Mesenchymal stem cell (in vitro differentiated cells and primary cell): ENCODE data around the gene PPARA.

Experiments used
- DNase-seq: peaks from one replicate; pipeline ENCODE4 v3.0.0-alpha.2; 2013
- H2AFZ ChIP-seq: one replicate; pipeline ENCODE4 v1.6.1; 2013; ENCODE audit warnings: low read depth, mild to moderate bottlenecking, control low read depth, inconsistent platforms, low read length, moderate library complexity
- H2AK5ac ChIP-seq: 2 replicates; pipeline ENCODE4 v1.6.1; 2013; ENCODE audit warnings: low read length, moderate library complexity, mild to moderate bottlenecking, inconsistent platforms; ENCODE audit not compliant: severe bottlenecking
- H2BK120ac ChIP-seq: one replicate; pipeline ENCODE4 v1.6.1; 2013; ENCODE audit warnings: low read depth, mild to moderate bottlenecking, inconsistent platforms, low read length, moderate library complexity
- H2BK12ac ChIP-seq, 2 experiments: one replicate each; pipeline ENCODE4 v1.6.1; 2013; ENCODE audit warnings: inconsistent platforms in 2 of 2, low read length in 2 of 2, mild to moderate bottlenecking in 2 of 2, moderate library complexity in 2 of 2, control low read depth in 1 of 2
- H2BK15ac ChIP-seq: one replicate; pipeline ENCODE4 v1.6.1; 2013; ENCODE audit warnings: mild to moderate bottlenecking, low read depth, inconsistent platforms; ENCODE audit not compliant: poor library complexity, severe bottlenecking
- H2BK5ac ChIP-seq: 2 replicates; pipeline ENCODE4 v1.6.1; 2013; ENCODE audit warnings: low read depth, mild to moderate bottlenecking, low read length, control low read depth, inconsistent platforms; ENCODE audit not compliant: poor library complexity, severe bottlenecking
- H3K14ac ChIP-seq, 2 experiments: one replicate each; pipeline ENCODE4 v1.6.1; 2013; ENCODE audit warnings: inconsistent platforms in 2 of 2, low read length in 2 of 2, control low read depth in 1 of 2, mild to moderate bottlenecking in 1 of 2, moderate library complexity in 1 of 2
- H3K18ac ChIP-seq, 2 experiments: one replicate each; pipeline ENCODE4 v1.6.1; 2013; ENCODE audit warnings: inconsistent platforms in 2 of 2, low read length in 2 of 2, control low read depth in 1 of 2, low read depth in 1 of 2, mild to moderate bottlenecking in 1 of 2
- H3K23ac ChIP-seq, 2 experiments: one replicate each; pipeline ENCODE4 v1.6.1; 2013; ENCODE audit warnings: inconsistent platforms in 2 of 2, low read length in 2 of 2, mild to moderate bottlenecking in 2 of 2, moderate library complexity in 2 of 2, control low read depth in 1 of 2
- H3K27ac ChIP-seq: 2 replicates; pipeline ENCODE4 v1.5.1; 2013; ENCODE audit warnings: mild to moderate bottlenecking, moderate library complexity, low read length, control low read depth, inconsistent platforms; ENCODE audit not compliant: poor library complexity, severe bottlenecking
- H3K27me3 ChIP-seq, 2 experiments: 2 replicates each; pipeline versions ENCODE4 v1.6.1 to v1.7.0; 2013; ENCODE audit warnings: low read length in 2 of 2, mild to moderate bottlenecking in 2 of 2, moderate library complexity in 2 of 2, control low read depth in 1 of 2, inconsistent platforms in 1 of 2; ENCODE audit not compliant: control insufficient read depth in 1 of 2, insufficient read depth in 1 of 2
- H3K36me3 ChIP-seq, 2 experiments: 2 replicates each; pipeline versions ENCODE4 v1.6.1 to v1.7.0; 2013; ENCODE audit warnings: low read length in 2 of 2, control low read depth in 1 of 2, inconsistent platforms in 1 of 2, low read depth in 1 of 2, mild to moderate bottlenecking in 1 of 2; ENCODE audit not compliant: insufficient read depth in 2 of 2, control insufficient read depth in 1 of 2
- H3K4ac ChIP-seq, 2 experiments: one replicate each; pipeline ENCODE4 v1.6.1; 2013; ENCODE audit warnings: inconsistent platforms in 2 of 2, low read length in 2 of 2, mild to moderate bottlenecking in 2 of 2, moderate library complexity in 2 of 2, control low read depth in 1 of 2, low read depth in 1 of 2
- H3K4me1 ChIP-seq: 2 replicates; pipeline ENCODE4 v1.6.1; 2013; ENCODE audit warnings: low read depth, low read length, control low read depth; ENCODE audit not compliant: control insufficient read depth, insufficient read depth
- H3K4me2 ChIP-seq: 2 replicates; pipeline ENCODE4 v1.6.1; 2013; ENCODE audit warnings: low read length, mild to moderate bottlenecking, inconsistent platforms; ENCODE audit not compliant: poor library complexity, severe bottlenecking
- H3K4me3 ChIP-seq, 2 experiments: 2 replicates each; pipeline versions ENCODE4 v1.5.1 to v1.7.0; 2013; ENCODE audit warnings: low read length in 2 of 2, mild to moderate bottlenecking in 2 of 2, control low read depth in 1 of 2, low read depth in 1 of 2; ENCODE audit not compliant: insufficient read depth in 1 of 2
- H3K79me1 ChIP-seq: replicated peaks from 2 replicates; pipeline ENCODE4 v1.6.1; 2013; ENCODE audit warnings: mild to moderate bottlenecking, control low read depth, low read length, inconsistent platforms; ENCODE audit not compliant: poor library complexity, severe bottlenecking
- H3K9ac ChIP-seq: 2 replicates; pipeline ENCODE4 v1.7.0; 2013; ENCODE audit warnings: mild to moderate bottlenecking, low read length, moderate library complexity
- H3K9me3 ChIP-seq: 2 replicates; pipeline ENCODE4 v1.7.0; 2013; ENCODE audit warnings: mild to moderate bottlenecking, low read length; ENCODE audit not compliant: control insufficient read depth
- H4K8ac ChIP-seq: one replicate; pipeline ENCODE4 v1.6.1; 2013; ENCODE audit warnings: inconsistent platforms, mild to moderate bottlenecking, low read length, moderate library complexity
- H4K91ac ChIP-seq: one replicate; pipeline ENCODE4 v1.6.1; 2013; ENCODE audit warnings: mild to moderate bottlenecking, low read length, inconsistent platforms
- WGBS: methylation state at CpG from one replicate; pipeline ENCODE4 v1.1.7; 2013; ENCODE audit warnings: mixed read lengths; 5-methylcytosine and 5-hydroxymethylcytosine counted together

PPARA gene

DNA sequence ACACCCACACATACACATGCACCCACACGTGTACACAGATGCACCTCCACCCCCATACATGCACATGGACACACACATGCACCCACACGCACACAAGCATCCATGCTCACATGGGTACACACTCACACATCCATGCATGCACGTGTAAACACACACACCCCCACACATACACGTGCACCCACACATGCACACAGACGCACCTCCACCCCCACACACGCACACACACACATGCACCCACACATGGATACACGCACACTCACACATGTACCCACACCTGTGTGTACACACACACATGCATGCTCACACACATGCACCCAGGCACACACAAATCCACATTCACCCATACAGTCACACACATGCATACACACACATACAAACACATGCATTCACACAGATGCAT, 75.3 kb downstream of the PPARA start:
- Histone ChIP-seq H3K36me3 (peaks cover 31 to 37% of the 10 kb centered on the region in 2 experiments), H2AFZ (no peak overlapping the region), H3K14ac (no peak overlapping the region), H3K18ac (no peak overlapping the region), H3K23ac (no peak overlapping the region), H3K79me1 (no peaks in the 10 kb centered on the region), H2BK15ac (no peak overlapping the region), H4K91ac (no peak overlapping the region), H2BK120ac (no peak overlapping the region), H3K9ac (no peak overlapping the region), H3K4me2 (no peak overlapping the region), H2BK12ac (no peak overlapping the region), H3K4ac (no peak overlapping the region), H3K9me3 (no peaks in the 10 kb centered on the region), H2BK5ac (no peak overlapping the region), H3K4me1 (no peaks in the 10 kb centered on the region), H3K27me3 (no peaks in the 10 kb centered on the region), H4K8ac (no peak overlapping the region), H3K4me3 (no peak overlapping the region), H3K27ac (no peak overlapping the region), H2AK5ac (no peak overlapping the region)
- WGBS, result 91% methylated on average over 7 of the region's 7 CpGs
- no peak for DNase-seq

DNA sequence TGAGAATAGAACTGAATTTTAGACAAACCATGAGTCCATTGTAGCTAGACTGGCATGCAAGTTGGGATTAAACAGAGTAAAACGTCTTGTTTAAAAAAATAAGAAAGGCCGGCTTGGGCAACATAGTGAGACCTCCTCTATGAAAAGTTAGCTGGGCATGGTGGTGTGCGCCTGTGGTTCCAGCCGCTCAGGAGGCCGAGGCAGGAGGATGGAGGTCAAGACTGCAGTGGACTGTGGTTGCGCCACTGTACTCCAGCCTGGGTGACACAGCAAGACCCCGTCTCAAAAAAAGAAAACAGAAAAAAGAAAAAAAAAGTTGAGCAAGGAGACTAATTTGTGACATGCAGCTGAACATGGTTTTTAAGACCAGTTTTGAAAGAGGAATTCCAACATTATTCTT, 76.3 kb downstream of the PPARA start:
- no peak overlapping the region for H3K4me3 ChIP-seq
- H2BK120ac ChIP-seq, result no peak overlapping the region
- no peaks in the 10 kb centered on the region for H3K27me3 ChIP-seq
- no peak overlapping the region for H3K23ac ChIP-seq
- H3K4me2 ChIP-seq, result no peak overlapping the region
- no peak overlapping the region for H2BK15ac ChIP-seq
- H3K9ac ChIP-seq, result no peak overlapping the region
- no peak overlapping the region for H3K18ac ChIP-seq
- no peaks in the 10 kb centered on the region for H3K79me1 ChIP-seq
- H3K9me3 ChIP-seq, result no peaks in the 10 kb centered on the region
- H4K91ac ChIP-seq, result no peak overlapping the region
- peaks cover 25 to 33% of the 10 kb centered on the region in 2 experiments for H3K36me3 ChIP-seq
- no peak overlapping the region for H2AFZ ChIP-seq
- H3K4me1 ChIP-seq, result no peaks in the 10 kb centered on the region
- no peak overlapping the region for H2AK5ac ChIP-seq
- no peak for DNase-seq
- no peak overlapping the region for H2BK5ac ChIP-seq
- no peak overlapping the region for H3K27ac ChIP-seq
- no peak overlapping the region for H4K8ac ChIP-seq
- no peak overlapping the region for H2BK12ac ChIP-seq
- H3K4ac ChIP-seq, result no peak overlapping the region
- 94% methylated on average over 7 of the region's 7 CpGs for WGBS
- no peak overlapping the region for H3K14ac ChIP-seq

DNA sequence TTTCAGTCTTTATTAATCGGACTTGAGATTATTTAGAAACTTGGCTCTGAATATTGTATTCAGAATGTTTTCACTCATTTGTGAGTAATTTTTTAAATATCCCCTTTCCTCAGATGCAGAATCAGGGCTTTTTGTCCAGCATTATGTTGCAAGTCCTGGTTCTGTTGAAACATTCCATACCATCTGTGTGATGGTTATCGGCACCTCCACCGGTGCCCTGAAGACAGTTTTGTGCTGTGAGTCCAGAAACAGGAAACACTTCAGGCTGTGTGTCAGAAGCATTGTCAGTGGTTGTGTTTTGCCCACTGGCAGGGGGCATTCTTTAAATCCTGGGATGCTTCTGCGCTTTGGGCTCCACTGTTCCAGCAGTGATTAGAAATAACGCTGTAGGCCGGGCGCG, 79.4 kb downstream of the PPARA start:
- Histone ChIP-seq H3K4me1 (peaks cover 6% of the 10 kb centered on the region), H4K91ac (no peak overlapping the region), H3K9ac (no peak overlapping the region), H2AFZ (no peak overlapping the region), H3K27ac (no peak overlapping the region), H3K79me1 (no peaks in the 10 kb centered on the region), H3K23ac (no peak overlapping the region), H2AK5ac (no peak overlapping the region), H3K36me3 (peaks cover 16 to 26% of the 10 kb centered on the region in 2 experiments), H2BK5ac (no peak overlapping the region), H4K8ac (no peak overlapping the region), H3K4ac (no peak overlapping the region), H3K4me3 (no peak overlapping the region), H2BK12ac (no peak overlapping the region), H2BK15ac (no peak overlapping the region), H3K14ac (no peak overlapping the region), H3K18ac (no peak overlapping the region), H3K4me2 (no peak overlapping the region), H2BK120ac (no peak overlapping the region), H3K9me3 (no peaks in the 10 kb centered on the region), H3K27me3 (no peaks in the 10 kb centered on the region)
- WGBS, result 94% methylated on average over 7 of the region's 8 CpGs
- no peak for DNase-seq

DNA sequence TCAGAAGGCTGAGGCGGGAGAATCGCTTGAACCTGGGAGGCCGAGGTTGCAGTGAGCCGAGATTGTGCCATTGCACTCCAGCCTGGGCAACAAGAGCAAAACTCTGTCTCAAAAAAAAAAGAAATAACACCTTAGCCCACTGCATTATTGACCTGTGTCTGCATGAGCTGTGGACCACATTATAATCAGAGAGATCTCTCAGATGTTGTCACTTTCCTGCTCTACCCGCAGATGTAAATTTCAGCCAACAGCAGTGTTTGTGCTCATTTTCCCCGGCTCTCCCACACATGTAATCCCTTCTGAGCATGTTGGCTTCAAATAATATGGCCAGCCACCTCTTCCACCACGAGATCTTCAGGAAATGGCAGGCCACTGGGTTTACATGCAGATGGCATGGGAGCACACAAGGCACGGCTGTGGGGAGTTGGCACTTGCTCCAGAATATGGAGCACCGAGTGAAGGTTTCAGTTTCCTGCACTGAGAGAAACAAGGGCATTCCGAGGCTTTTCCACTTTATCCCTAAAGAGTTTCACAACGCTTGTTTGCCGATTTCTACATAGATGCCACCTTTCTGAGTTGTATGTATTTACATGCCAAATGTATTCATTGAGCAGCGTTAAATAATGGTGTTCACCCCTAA, 80.1 kb downstream of the PPARA start:
- Histone ChIP-seq H3K79me1 (no peaks in the 10 kb centered on the region), H3K4ac (no peak overlapping the region), H3K27ac (no peak overlapping the region), H2BK15ac (no peak overlapping the region), H3K9ac (no peak overlapping the region), H3K4me2 (no peak overlapping the region), H3K9me3 (no peaks in the 10 kb centered on the region), H2BK120ac (no peak overlapping the region), H3K23ac (no peak overlapping the region), H3K14ac (no peak overlapping the region), H3K18ac (no peak overlapping the region), H4K8ac (no peak overlapping the region), H3K4me3 (no peak overlapping the region), H2BK5ac (no peak overlapping the region), H3K27me3 (no peaks in the 10 kb centered on the region), H3K36me3 (peaks cover 11 to 29% of the 10 kb centered on the region in 2 experiments), H4K91ac (no peak overlapping the region), H2BK12ac (no peak overlapping the region), H2AFZ (no peak overlapping the region), H3K4me1 (peaks cover 6% of the 10 kb centered on the region), H2AK5ac (no peak overlapping the region)
- 97% methylated on average over 13 of the region's 13 CpGs for WGBS
- DNase-seq, result no peak
